Suprapubic skin (tissue), 4 donors: ENCODE data around the gene CEBPE.

Experiments
- EP300 ChIP-seq: sonication (generic); formaldehyde crosslinking; IDR thresholded peaks from one replicate; pipeline ENCODE4 v1.6.1; 2017; ENCODE audit warnings: antibody characterized with exemption
- POLR2A ChIP-seq, 2 donors: fragments of 450-650 bp; IDR thresholded peaks; one replicate each; pipeline ENCODE4 v1.6.1; 2017; ENCODE audit warnings: antibody characterized with exemption in 2 of 2, mild to moderate bottlenecking in 2 of 2, moderate library complexity in 2 of 2
- POLR2AphosphoS5 ChIP-seq, 3 donors: sonication (generic); formaldehyde crosslinking; IDR thresholded peaks; one replicate each; pipeline ENCODE4 v1.6.1; 2017; ENCODE audit warnings: antibody characterized with exemption in 3 of 3
- TF ChIP-seq, protein P1 (sequence below), 2 donors: fragments of 200-600 bp in 1 of 2; fragments of 450-650 bp in 1 of 2; sonication (generic) in 1 of 2; IDR thresholded peaks; one replicate each; pipeline ENCODE4 v1.5.1; 2016 to 2019; ENCODE audit warnings: antibody characterized with exemption in 2 of 2, mild to moderate bottlenecking in 1 of 2, moderate library complexity in 1 of 2

DNA sequence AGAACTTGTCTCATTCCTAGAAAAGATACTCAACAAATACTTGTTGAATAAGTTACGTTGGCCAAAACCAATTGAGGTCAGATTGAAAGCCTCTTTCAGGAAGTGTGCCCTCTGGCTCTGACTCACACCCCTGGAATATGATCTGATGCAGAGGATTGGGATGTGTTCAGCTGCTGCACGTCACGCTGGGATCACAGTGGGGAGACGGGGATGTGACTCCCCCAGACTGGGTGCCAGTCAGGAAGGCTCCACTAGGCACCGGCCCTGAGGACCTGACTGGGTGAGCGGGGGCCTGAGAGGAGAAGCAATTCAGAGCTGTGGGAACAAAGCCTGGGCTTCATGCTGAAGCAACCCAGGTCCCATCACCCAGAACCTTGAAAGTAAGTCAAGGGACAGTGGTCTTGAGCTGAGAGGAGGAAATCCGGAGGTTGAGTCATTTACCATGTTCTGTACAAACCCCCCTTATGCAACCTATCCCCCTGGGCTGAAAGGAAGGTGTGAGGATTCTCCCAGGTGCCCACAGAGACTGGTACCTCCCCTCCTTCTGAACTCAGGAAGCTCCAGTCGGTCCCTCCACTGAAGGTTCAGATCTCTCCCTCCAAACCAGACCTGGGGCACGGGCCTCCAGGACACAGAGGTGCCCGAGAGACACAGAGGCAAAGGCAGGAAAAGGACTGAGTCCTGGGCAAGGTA, 3.9 kb downstream of the CEBPE start:
- TF ChIP-seq POLR2AphosphoS5 (IDR thresholded peaks at IDR 0.05) (no peak), POLR2A (IDR thresholded peaks at IDR 0.05) (no peak), EP300 (no peak)
- TF ChIP-seq, protein P1, sequence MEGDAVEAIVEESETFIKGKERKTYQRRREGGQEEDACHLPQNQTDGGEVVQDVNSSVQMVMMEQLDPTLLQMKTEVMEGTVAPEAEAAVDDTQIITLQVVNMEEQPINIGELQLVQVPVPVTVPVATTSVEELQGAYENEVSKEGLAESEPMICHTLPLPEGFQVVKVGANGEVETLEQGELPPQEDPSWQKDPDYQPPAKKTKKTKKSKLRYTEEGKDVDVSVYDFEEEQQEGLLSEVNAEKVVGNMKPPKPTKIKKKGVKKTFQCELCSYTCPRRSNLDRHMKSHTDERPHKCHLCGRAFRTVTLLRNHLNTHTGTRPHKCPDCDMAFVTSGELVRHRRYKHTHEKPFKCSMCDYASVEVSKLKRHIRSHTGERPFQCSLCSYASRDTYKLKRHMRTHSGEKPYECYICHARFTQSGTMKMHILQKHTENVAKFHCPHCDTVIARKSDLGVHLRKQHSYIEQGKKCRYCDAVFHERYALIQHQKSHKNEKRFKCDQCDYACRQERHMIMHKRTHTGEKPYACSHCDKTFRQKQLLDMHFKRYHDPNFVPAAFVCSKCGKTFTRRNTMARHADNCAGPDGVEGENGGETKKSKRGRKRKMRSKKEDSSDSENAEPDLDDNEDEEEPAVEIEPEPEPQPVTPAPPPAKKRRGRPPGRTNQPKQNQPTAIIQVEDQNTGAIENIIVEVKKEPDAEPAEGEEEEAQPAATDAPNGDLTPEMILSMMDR (IDR thresholded peaks at IDR 0.05): no peak
